Glutamatergic neuron (in vitro differentiated cells): ENCODE measurements around the gene CHURC1. TPM values are rescaled to one million over a fixed set of nuclear protein-coding genes. Genes with fewer than 3 reads are reported as not detected.

Experiments used
- DNase-seq: peaks from one replicate; pipeline ENCODE4 v3.0.0; 2022
- H3K27ac Mint-ChIP-seq: one replicate; pipeline ENCODE4 v1.8.0; 2020; ENCODE audit warnings: mild to moderate bottlenecking, mixed read lengths, inconsistent platforms; ENCODE audit not compliant: unreplicated experiment
- H3K27me3 Mint-ChIP-seq: one replicate; pipeline ENCODE4 v1.8.0; 2020; ENCODE audit warnings: mild to moderate bottlenecking, moderate library complexity, mixed read lengths, inconsistent platforms; ENCODE audit not compliant: unreplicated experiment
- H3K36me3 Mint-ChIP-seq: one replicate; pipeline ENCODE4 v1.8.0; 2020; ENCODE audit warnings: mild to moderate bottlenecking, mixed read lengths, inconsistent platforms; ENCODE audit not compliant: unreplicated experiment
- H3K4me1 Mint-ChIP-seq: one replicate; pipeline ENCODE4 v1.8.0; 2020; ENCODE audit warnings: mild to moderate bottlenecking, low read depth, mixed read lengths, inconsistent platforms; ENCODE audit not compliant: unreplicated experiment
- H3K4me3 Mint-ChIP-seq: one replicate; pipeline ENCODE4 v1.8.0; 2020; ENCODE audit warnings: mild to moderate bottlenecking, mixed read lengths, inconsistent platforms; ENCODE audit not compliant: unreplicated experiment
- H3K9me3 Mint-ChIP-seq: one replicate; pipeline ENCODE4 v1.8.0; 2020; ENCODE audit warnings: mild to moderate bottlenecking, moderate library complexity, mixed read lengths, inconsistent platforms; ENCODE audit not compliant: unreplicated experiment
- CTCF ChIP-seq: fragments of 200-600 bp; sonication (generic); IDR thresholded peaks from one replicate; pipeline ENCODE4 v1.5.0; 2021; ENCODE audit not compliant: partially characterized antibody, unreplicated experiment
- total RNA-seq: library from RNA; stranded (reverse); fragmentation: NEBNext Ultra II Directional; extraction: Animal tissue kit (Norgen Biotek cat#: 25700); gene quantifications from one replicate; pipeline ENCODE4 v1.2.1, GENCODE V29; 2021; ENCODE audit not compliant: unreplicated experiment

The CHURC1 gene
- total RNA-seq, 1 donor from 2014 or later: 40.6 TPM

GRCh38 chr14:64983439-64984310, 69.4 kb downstream of the CHURC1 start:
- peaks cover 10% of the 10 kb centered on the region for H3K9me3 Mint-ChIP-seq
- H3K27ac Mint-ChIP-seq: peak overlapping the region; percentile 19
- peaks cover 6% of the 10 kb centered on the region for H3K4me1 Mint-ChIP-seq
- H3K36me3 Mint-ChIP-seq: no peaks in the 10 kb centered on the region
- H3K27me3 Mint-ChIP-seq: peaks cover 7% of the 10 kb centered on the region
- DNase-seq: no peak
- peak; percentile 53 for TF ChIP-seq CTCF
- peak overlapping the region; percentile 66 for H3K4me3 Mint-ChIP-seq

Other genes with a start within 250 kb of the CHURC1 start
- 10.1 TPM for gene PLEKHG3, start 210.0 kb upstream of the CHURC1 start, total RNA-seq
- 1.9 TPM for gene SPTB, start 34.5 kb upstream of the CHURC1 start, total RNA-seq
- 1.3 TPM for gene GPX2, start 28.3 kb downstream of the CHURC1 start, total RNA-seq
- 79.5 TPM for gene RAB15, start 57.9 kb downstream of the CHURC1 start, total RNA-seq
- 15.2 TPM for gene FNTB, start 72.4 kb downstream of the CHURC1 start, total RNA-seq
- 83.5 TPM for gene MAX, start 188.1 kb downstream of the CHURC1 start, total RNA-seq